Calu3 (cell line): ENCODE results near the gene C10orf143. TPM values are rescaled to one million over a fixed set of nuclear protein-coding genes. Genes with fewer than 3 reads are reported as not detected.

ENCODE experiments used
- Bru-seq: library from RNA; stranded (reverse); fragments of 400-500 nt; gene quantifications from one replicate; lab custom pipeline; 2021; lab: Mats Ljungman, UMichigan
- BruChase-seq, 2 experiments: library from RNA; stranded (reverse); fragments of 400-500 nt; gene quantifications; one replicate each; lab custom pipeline; 2021; lab: Mats Ljungman, UMichigan
- BruUV-seq: library from RNA; stranded (reverse); fragments of 400-500 nt; replicated peaks from 2 replicates; lab custom pipeline; 2021; lab: Mats Ljungman, UMichigan
- CTCF ChIA-PET: fragments of 300-600 bp; sonication (Branson Sonifier 250); formaldehyde crosslinking; loops from one replicate; lab custom pipeline; 2022; ENCODE audit warnings: antibody characterized with exemption; lab: Charles Lee
- DNase-seq: peaks from one replicate; pipeline ENCODE4 v3.0.0; 2022
- H3K27ac Mint-ChIP-seq: one replicate; pipeline ENCODE4 v1.8.0; 2022; ENCODE audit warnings: mixed read lengths; ENCODE audit not compliant: unreplicated experiment
- H3K27me3 Mint-ChIP-seq: one replicate; pipeline ENCODE4 v1.8.0; 2022; ENCODE audit warnings: mixed read lengths; ENCODE audit not compliant: unreplicated experiment
- H3K36me3 Mint-ChIP-seq: one replicate; pipeline ENCODE4 v1.8.0; 2022; ENCODE audit warnings: mild to moderate bottlenecking, moderate library complexity, mixed read lengths; ENCODE audit not compliant: insufficient read depth, unreplicated experiment
- H3K4me1 Mint-ChIP-seq: one replicate; pipeline ENCODE4 v1.8.0; 2022; ENCODE audit warnings: mild to moderate bottlenecking, low read depth, mixed read lengths; ENCODE audit not compliant: unreplicated experiment
- H3K4me3 Mint-ChIP-seq: one replicate; pipeline ENCODE4 v1.8.0; 2022; ENCODE audit warnings: mild to moderate bottlenecking, low read depth, moderate library complexity, mixed read lengths; ENCODE audit not compliant: unreplicated experiment
- H3K9me3 Mint-ChIP-seq: one replicate; pipeline ENCODE4 v1.8.0; 2022; ENCODE audit warnings: low read depth, mixed read lengths; ENCODE audit not compliant: unreplicated experiment
- CTCF ChIP-seq: fragments of 200-600 bp; IDR thresholded peaks from one replicate; pipeline ENCODE4 v1.8.0; 2022; ENCODE audit warnings: antibody characterized with exemption; ENCODE audit not compliant: unreplicated experiment
- intact Hi-C: fragments of 100-400 bp; cut with micrococcal nuclease; formaldehyde crosslinking; loops from one replicate; pipeline ENCODE4 v1.10.0; 2022; ENCODE audit not compliant: unreplicated experiment
- long read RNA-seq: library from polyadenylated mRNA; stranded (forward); transcript quantifications from one replicate; pipeline ENCODE4 v2.0.0, GENCODE V29; 2022
- total RNA-seq: library from RNA; stranded (reverse); gene quantifications from 2 replicates; pipeline ENCODE4 v1.2.3, GENCODE V29; 2022

The C10orf143 gene
- total RNA-seq (0.50 and 0.78 TPM in 2 replicates), Bru-seq, nascent RNA (percentile 33 among the genes with signal in this experiment), BruChase-seq, experiment 1, labeled RNA remaining after a 6-hour chase (percentile 22 among the genes with signal in this experiment), BruChase-seq, experiment 2, labeled RNA remaining after a 2-hour chase (percentile 26 among the genes with signal in this experiment)
- long read RNA-seq, partial matches to known transcripts: 0 of 1 reads
- long read RNA-seq, other reads (novel, unspliced or antisense): 1 of 1 reads

GRCh38 chr10:130110246-130111112, at the start of gene C10orf143:
TSS of gene C10orf143 (minus strand) at chr10:130110830. CDS start at chr10:130110772, 58 bp downstream.
- CTCF ChIA-PET: interaction anchor here (0.5 to 2.4 kb wide), 5 partner anchors 17 to 1075 kb away, joined by 3 to 20 read pairs (median 5); partner anchors contain the start of gene GLRX3
- H3K4me3 Mint-ChIP-seq: peak within 1 kb of the TSS; percentile 95
- no peaks in the 10 kb centered on the region for H3K9me3 Mint-ChIP-seq
- intact Hi-C loops: loop anchor here (1.0 to 10.0 kb wide), 2 partner anchors 28 to 156 kb away; no protein-coding TSS in a partner anchor
- BruUV-seq: no TSS peak
- peaks cover 10% of the 10 kb centered on the region for H3K4me1 Mint-ChIP-seq
- no peak for TF ChIP-seq CTCF
- peak; percentile 94 for DNase-seq
- peaks cover 29% of the 10 kb centered on the region for H3K36me3 Mint-ChIP-seq
- peak within 1 kb of the TSS; percentile 85 for H3K27ac Mint-ChIP-seq
- H3K27me3 Mint-ChIP-seq: no peaks in the 10 kb centered on the region

GRCh38 chr10:130159192-130159794, 48.7 kb upstream of the C10orf143 start:
- no peak overlapping the region for H3K27ac Mint-ChIP-seq
- H3K36me3 Mint-ChIP-seq: peaks cover 20% of the 10 kb centered on the region
- H3K4me3 Mint-ChIP-seq: no peak overlapping the region
- H3K27me3 Mint-ChIP-seq: no peaks in the 10 kb centered on the region
- no peaks in the 10 kb centered on the region for H3K4me1 Mint-ChIP-seq
- intact Hi-C loops: no loop called here
- CTCF ChIA-PET: no interaction called here
- BruUV-seq: no TSS peak
- no peak for TF ChIP-seq CTCF
- H3K9me3 Mint-ChIP-seq: peaks cover 3% of the 10 kb centered on the region
- no peak for DNase-seq

- intact Hi-C loops: no loop called here
- Mint-ChIP-seq H3K27me3 (no peaks in the 10 kb centered on the region), H3K9me3 (no peaks in the 10 kb centered on the region), H3K4me1 (peaks cover 16% of the 10 kb centered on the region), H3K4me3 (no peak overlapping the region), H3K36me3 (peaks cover 6% of the 10 kb centered on the region), H3K27ac (no peak overlapping the region)
- no peak for DNase-seq
- TF ChIP-seq CTCF: no peak
- CTCF ChIA-PET: no interaction called here
- BruUV-seq: no TSS peak
These were observed 35.4 kb upstream of the C10orf143 start for GRCh38 chr10:130146042-130146441.

- Mint-ChIP-seq H3K36me3 (peaks cover 28% of the 10 kb centered on the region), H3K4me1 (peaks cover 24% of the 10 kb centered on the region), H3K9me3 (no peaks in the 10 kb centered on the region), H3K4me3 (no peak overlapping the region), H3K27me3 (no peaks in the 10 kb centered on the region), H3K27ac (peak overlapping the region; percentile 47)
- BruUV-seq: no TSS peak
- CTCF ChIA-PET: interaction anchor here (0.6 kb wide), 1 partner anchor 969 kb away, joined by 3 read pairs; no protein-coding TSS in a partner anchor
- no peak for TF ChIP-seq CTCF
- DNase-seq: no peak
- intact Hi-C loops: no loop called here
These were observed 31.2 kb upstream of the C10orf143 start for GRCh38 chr10:130141878-130142277.
